GM19452 (cell line): ENCODE data around the gene FOXN3.

ENCODE experiments used
- ATAC-seq: cut with Tn5 transposase; IDR thresholded peaks from one replicate; pipeline ENCODE4 v1.9.1; 2021; ENCODE audit not compliant: unreplicated experiment

Gene FOXN3

GRCh38 chr14:89288114-89288513, 128.9 kb downstream of the FOXN3 start:
- ATAC-seq: no peak

GRCh38 chr14:89284333-89285058, 132.5 kb downstream of the FOXN3 start:
- ATAC-seq: no peak

GRCh38 chr14:89283327-89284060, 133.5 kb downstream of the FOXN3 start:
- peak; percentile 83 for ATAC-seq

- ATAC-seq: no peak
Measured at GRCh38 chr14:89282191-89282590, 134.8 kb downstream of the FOXN3 start.

- ATAC-seq: no peak
Measured at GRCh38 chr14:89280600-89280999, 136.4 kb downstream of the FOXN3 start.

GRCh38 chr14:89279649-89280232, 137.3 kb downstream of the FOXN3 start:
- no peak for ATAC-seq

GRCh38 chr14:89277203-89277602, 139.8 kb downstream of the FOXN3 start:
- no peak for ATAC-seq

GRCh38 chr14:89276424-89276975, 140.5 kb downstream of the FOXN3 start:
- ATAC-seq: peak; percentile 92

GRCh38 chr14:89270439-89271227, 146.4 kb downstream of the FOXN3 start:
- peak; percentile 58 for ATAC-seq

- ATAC-seq: no peak
Measured at GRCh38 chr14:89269404-89269803, 147.6 kb downstream of the FOXN3 start.

GRCh38 chr14:89268514-89268913, 148.5 kb downstream of the FOXN3 start:
- ATAC-seq: no peak

GRCh38 chr14:89267656-89268055, 149.4 kb downstream of the FOXN3 start:
- no peak for ATAC-seq

GRCh38 chr14:89267163-89267562, 149.9 kb downstream of the FOXN3 start:
- no peak for ATAC-seq

GRCh38 chr14:89266754-89267153, 150.3 kb downstream of the FOXN3 start:
- no peak for ATAC-seq

GRCh38 chr14:89265234-89265633, 151.8 kb downstream of the FOXN3 start:
- ATAC-seq: no peak

GRCh38 chr14:89264196-89264800, 152.7 kb downstream of the FOXN3 start:
- ATAC-seq: no peak

- ATAC-seq: no peak
Measured at GRCh38 chr14:89262041-89262440, 155.0 kb downstream of the FOXN3 start.

- no peak for ATAC-seq
Measured at GRCh38 chr14:89260898-89261297, 156.1 kb downstream of the FOXN3 start.

GRCh38 chr14:89259951-89260609, 157.0 kb downstream of the FOXN3 start:
- no peak for ATAC-seq

- no peak for ATAC-seq
Measured at GRCh38 chr14:89258728-89259273, 158.2 kb downstream of the FOXN3 start.
